ENCODE measurements around the gene GAS2L2.

Gene GAS2L2

GRCh38 chr17:35716173-35716572, 36.9 kb downstream of the GAS2L2 start:
- TF ChIP-seq CTCF (IDR thresholded peaks at IDR 0.05; ENCODE audit: extremely low read depth, missing control alignments), result no peak

GRCh38 chr17:35715416-35715815, 37.6 kb downstream of the GAS2L2 start:
- no peak for TF ChIP-seq CTCF (IDR thresholded peaks at IDR 0.05; ENCODE audit: extremely low read depth, missing control alignments)
- no peak for DNase-seq (ENCODE audit: low spot score)

More at GRCh38 chr17:35716173-35716572, 36.9 kb downstream of the GAS2L2 start:
- no peak for DNase-seq (ENCODE audit: low spot score)

- no peak for DNase-seq (ENCODE audit: low spot score)
- no peak for TF ChIP-seq CTCF (IDR thresholded peaks at IDR 0.05; ENCODE audit: extremely low read depth, missing control alignments)
Measured at GRCh38 chr17:35714988-35715387, 38.1 kb downstream of the GAS2L2 start.

GRCh38 chr17:35713069-35713728, 39.8 kb downstream of the GAS2L2 start:
- TF ChIP-seq CTCF (IDR thresholded peaks at IDR 0.05; ENCODE audit: extremely low read depth, missing control alignments), result no peak
- no peak for DNase-seq (ENCODE audit: low spot score)

GRCh38 chr17:35710950-35711349, 42.1 kb downstream of the GAS2L2 start:
- no peak for TF ChIP-seq CTCF (IDR thresholded peaks at IDR 0.05; ENCODE audit: extremely low read depth, missing control alignments)
- DNase-seq (ENCODE audit: low spot score), result no peak

GRCh38 chr17:35709874-35710273, 43.2 kb downstream of the GAS2L2 start:
- TF ChIP-seq CTCF (IDR thresholded peaks at IDR 0.05; ENCODE audit: extremely low read depth, missing control alignments), result no peak
- DNase-seq (ENCODE audit: low spot score), result no peak

GRCh38 chr17:35708951-35709350, 44.1 kb downstream of the GAS2L2 start:
- DNase-seq (ENCODE audit: low spot score), result no peak
- TF ChIP-seq CTCF (IDR thresholded peaks at IDR 0.05; ENCODE audit: extremely low read depth, missing control alignments), result no peak

Data from GM20000 (cell line).